GM19099 (cell line): ENCODE results near the gene FRAS1.

Experiments
- POLR2A ChIP-seq: IDR thresholded peaks from 3 replicates; pipeline ENCODE4 v1.6.1; 2011; ENCODE audit warnings: low read depth; ENCODE audit not compliant: insufficient read length; ENCODE audit errors: extremely low read depth

The FRAS1 gene, protein sequence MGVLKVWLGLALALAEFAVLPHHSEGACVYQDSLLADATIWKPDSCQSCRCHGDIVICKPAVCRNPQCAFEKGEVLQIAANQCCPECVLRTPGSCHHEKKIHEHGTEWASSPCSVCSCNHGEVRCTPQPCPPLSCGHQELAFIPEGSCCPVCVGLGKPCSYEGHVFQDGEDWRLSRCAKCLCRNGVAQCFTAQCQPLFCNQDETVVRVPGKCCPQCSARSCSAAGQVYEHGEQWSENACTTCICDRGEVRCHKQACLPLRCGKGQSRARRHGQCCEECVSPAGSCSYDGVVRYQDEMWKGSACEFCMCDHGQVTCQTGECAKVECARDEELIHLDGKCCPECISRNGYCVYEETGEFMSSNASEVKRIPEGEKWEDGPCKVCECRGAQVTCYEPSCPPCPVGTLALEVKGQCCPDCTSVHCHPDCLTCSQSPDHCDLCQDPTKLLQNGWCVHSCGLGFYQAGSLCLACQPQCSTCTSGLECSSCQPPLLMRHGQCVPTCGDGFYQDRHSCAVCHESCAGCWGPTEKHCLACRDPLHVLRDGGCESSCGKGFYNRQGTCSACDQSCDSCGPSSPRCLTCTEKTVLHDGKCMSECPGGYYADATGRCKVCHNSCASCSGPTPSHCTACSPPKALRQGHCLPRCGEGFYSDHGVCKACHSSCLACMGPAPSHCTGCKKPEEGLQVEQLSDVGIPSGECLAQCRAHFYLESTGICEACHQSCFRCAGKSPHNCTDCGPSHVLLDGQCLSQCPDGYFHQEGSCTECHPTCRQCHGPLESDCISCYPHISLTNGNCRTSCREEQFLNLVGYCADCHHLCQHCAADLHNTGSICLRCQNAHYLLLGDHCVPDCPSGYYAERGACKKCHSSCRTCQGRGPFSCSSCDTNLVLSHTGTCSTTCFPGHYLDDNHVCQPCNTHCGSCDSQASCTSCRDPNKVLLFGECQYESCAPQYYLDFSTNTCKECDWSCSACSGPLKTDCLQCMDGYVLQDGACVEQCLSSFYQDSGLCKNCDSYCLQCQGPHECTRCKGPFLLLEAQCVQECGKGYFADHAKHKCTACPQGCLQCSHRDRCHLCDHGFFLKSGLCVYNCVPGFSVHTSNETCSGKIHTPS (N-terminal part only)

GRCh38 chr4:78057135-78057599, at the start of gene FRAS1:
Gene FRAS1, plus strand, starts transcription at chr4:78057323. Its CDS starts 687 bp downstream, at chr4:78058010.
- no peak for TF ChIP-seq POLR2A

DNA sequence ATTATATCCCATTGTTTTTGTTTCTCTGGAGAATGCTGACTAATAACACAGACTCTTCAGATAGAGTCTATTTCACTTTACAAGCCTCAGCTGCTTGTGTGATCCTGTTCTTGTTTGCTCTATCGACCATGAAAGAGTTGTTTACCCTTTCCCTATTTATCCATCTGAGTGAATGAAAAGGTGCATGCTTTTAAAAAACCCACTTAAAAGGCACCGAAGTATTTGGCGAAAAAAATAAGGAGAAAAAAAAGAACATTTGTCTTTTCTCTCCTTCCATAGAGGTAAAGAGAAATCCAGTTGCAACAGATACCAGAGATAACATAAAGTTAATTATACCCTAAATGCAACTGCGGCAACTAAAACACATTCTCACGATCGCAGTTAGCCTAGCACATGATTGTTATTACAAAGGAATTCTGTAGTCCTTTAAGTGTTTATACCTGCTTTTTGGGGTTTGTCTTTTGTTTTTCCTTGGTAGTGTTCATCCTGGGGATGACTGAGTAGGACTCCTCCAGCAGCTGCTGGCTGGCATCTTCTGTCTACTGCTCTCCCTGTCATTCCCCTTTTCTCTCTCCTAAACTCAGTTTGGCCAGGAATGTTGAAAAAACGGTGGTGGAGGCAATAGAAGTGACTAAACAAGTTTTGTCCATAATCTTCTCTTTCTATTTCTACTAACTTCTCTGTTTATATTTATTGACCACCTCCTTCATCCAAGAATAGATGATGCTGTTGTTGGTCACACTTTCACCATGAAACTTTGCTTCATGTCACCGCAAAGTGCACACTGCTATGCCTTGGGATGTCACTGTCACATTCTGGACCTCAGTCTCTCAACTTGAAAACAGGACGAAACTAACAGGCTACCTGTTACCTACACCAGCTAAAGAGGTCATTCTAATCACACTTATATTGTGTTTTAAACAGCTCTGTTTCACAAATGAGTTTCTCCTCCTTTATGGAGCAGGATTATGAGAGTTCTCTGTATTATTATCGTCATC, 41.9 kb upstream of the FRAS1 start:
- TF ChIP-seq POLR2A: no peak

DNA sequence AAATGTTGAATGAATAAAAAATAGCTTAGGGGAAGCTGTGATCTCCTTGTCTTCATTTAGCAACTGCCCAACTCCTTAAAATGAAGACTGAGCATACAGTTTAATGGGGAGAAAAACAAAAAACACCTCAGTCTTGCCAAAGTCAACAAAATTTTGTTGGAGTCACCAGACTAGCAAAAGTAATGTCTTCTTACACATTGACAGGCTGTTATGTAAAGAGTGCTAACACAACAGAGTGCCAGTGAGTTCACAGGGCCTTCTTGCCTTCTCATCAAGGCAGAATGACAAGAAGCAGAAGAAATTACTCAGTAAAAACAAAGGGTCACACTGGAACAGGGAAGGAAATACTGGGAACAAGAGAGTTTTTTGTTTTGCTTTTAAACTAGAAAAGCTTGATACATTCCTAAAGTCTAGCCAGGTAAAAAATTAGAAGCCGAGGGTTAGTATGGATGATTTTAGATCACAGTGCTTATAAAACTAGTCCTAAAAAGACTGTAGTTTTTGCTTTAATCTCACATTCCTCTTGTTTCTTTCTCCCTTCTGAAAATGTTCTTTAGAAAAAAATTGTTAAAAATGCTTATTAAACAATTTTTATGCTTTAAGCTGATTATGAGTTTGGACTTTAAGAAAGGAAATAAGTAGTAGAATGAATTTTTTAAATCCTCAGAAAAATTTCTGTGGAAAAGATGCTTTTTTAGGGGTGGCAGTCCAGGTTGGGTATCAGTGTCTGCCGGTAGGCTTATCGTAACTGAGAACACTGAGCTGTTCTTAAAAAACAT, 38.7 kb upstream of the FRAS1 start:
- TF ChIP-seq POLR2A: no peak

- no peak for TF ChIP-seq POLR2A
Measured at GRCh38 chr4:78019414-78019813, 37.7 kb upstream of the FRAS1 start.

- TF ChIP-seq POLR2A: no peak
Measured at GRCh38 chr4:78020677-78021076, 36.4 kb upstream of the FRAS1 start.

DNA sequence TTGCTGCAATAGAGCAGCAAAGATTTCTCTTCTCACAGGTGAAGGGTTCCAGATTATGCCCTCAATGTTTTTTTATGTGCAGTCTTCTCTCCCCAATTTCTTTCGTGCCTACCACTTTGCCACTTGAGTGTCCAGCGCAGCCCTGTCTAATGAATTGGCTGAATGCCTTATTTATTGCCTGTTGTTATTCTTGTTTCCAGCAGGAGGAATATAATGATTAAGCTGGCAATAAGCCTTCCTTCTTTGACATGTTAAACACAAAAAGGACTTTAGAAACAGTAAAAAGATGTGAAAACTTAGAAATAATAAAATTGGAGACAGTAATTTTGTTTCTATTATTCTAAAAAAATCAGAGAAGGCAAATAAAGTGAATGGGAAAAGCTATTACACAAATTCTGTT, 34.6 kb upstream of the FRAS1 start:
- no peak for TF ChIP-seq POLR2A

DNA sequence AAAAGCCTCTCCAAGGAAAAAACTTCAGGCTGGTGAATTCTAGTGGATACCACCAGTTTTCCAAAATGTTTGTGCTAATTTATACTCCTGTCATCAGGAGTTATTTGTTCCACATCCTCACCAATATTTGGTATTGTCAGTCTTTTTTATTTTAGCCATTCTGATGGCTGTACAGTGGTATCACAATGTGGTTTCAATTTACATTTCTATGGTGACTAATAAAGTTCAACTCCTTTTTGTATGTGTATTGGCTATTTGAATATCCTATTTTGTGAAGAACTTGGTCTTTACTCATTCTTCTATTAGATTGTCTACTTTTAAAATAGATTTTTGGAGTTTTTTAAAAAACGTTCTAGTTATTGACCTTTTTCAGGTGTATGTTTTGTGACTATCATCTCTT, 33.0 kb upstream of the FRAS1 start:
- TF ChIP-seq POLR2A: no peak

DNA sequence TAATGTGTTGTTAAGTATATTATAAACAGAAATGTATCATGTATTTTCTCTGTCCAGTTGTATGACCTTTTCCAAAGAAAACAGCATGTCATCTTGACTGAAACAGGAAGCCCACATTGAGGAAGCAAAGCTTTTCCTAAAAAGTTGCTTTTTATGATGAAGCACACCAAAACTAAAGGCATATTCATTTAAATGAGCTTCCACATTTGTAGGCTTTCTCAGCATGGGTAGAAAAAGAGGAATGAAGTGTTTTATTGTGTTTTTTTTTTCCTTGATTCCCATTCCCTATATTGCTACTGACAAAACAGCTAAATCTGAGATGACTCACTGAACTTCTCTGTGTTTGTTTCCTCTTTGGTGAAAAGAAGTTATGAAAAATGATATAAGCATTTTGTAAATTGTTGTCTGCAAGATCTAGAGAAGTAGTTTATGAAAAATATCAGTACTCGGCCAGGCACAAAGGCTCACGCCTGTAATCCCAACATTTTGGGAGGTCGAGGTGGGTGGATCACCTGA, 32.5 kb upstream of the FRAS1 start:
- TF ChIP-seq POLR2A: no peak

DNA sequence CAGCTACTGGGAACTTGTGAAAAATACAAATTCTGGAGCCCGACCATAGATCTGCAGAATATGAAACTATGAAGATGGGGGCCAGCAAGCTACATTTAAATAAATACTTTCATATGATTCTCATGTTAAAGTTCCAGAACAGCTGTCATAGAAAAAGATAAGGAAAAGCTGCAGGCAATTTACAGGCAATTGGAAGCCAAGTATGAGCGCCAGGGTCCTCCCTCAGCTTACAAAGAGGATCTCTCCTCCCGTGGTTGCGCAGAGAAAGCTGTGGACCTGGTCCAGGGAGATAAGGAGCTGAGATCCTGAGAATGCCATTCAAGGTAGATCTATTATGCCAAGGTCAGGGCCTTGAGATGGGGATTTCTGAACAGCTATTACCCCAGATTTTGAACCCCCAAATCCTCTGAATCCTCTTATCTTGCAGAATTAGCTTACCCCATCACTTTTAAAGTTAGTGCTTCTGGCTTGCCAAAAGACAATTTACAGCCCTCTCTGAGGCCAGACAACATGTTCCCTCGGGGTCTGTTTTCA, 25.6 kb upstream of the FRAS1 start:
- TF ChIP-seq POLR2A: no peak

DNA sequence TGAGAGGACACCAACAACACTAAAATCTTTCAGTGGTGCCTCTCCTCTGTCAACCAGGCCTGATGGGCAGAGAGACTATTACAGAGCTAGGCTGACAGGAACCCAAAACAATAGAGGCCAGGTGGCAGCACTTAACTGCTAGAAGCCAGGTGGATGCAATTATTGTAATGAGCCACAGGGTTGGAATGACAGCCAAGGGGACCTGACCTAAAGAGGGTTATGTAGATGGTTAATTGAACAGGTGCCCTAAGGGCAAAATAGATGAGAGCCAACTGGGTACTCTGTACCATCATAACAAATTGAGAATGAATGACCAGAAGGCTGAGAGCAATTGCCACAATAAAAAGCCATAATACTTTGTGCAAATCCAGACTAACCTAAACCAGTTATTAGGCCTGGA, 24.7 kb upstream of the FRAS1 start:
- TF ChIP-seq POLR2A: no peak

- no peak for TF ChIP-seq POLR2A
Measured at GRCh38 chr4:78032929-78033328, 24.2 kb upstream of the FRAS1 start.

DNA sequence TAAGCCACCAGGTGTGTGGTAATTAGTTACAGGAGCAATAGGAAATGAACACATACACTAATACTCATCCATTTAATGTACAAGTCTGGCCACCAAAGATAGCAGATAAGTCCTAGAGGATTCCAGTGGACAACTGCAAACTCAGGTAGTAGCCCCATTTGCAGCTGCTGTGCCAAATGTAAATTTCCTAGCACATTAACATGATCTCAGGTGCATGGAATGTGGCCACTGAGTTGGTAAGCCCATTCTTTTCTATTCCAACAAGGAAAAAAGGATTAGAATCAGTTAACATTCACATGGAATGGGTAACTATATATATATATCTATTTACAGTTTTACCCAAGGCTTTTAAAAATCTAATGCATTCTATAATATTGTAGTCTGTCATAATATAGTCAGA, 23.3 kb upstream of the FRAS1 start:
- no peak for TF ChIP-seq POLR2A

GRCh38 chr4:78038704-78039103, 18.4 kb upstream of the FRAS1 start:
- no peak for TF ChIP-seq POLR2A
